Activated CD4-positive, alpha-beta T cell treated with anti-CD3 and anti-CD28 coated beads, Interleukin-2, amount 10 ng/mL, durations not matched to agents 24 days and 14 days (primary cell): Measurements from ENCODE around the gene PPP1R7. TPM values are rescaled to one million over a fixed set of nuclear protein-coding genes. Genes with fewer than 3 reads are reported as not detected.

Experiments
- DNase-seq: peaks from one replicate; pipeline ENCODE4 v3.0.0; 2022
- H3K27ac Mint-ChIP-seq: one replicate; pipeline ENCODE4 v1.8.0; 2022; ENCODE audit warnings: mild to moderate bottlenecking, mixed read lengths
- H3K27me3 Mint-ChIP-seq: one replicate; pipeline ENCODE4 v1.8.0; 2022; ENCODE audit warnings: mixed read lengths
- H3K36me3 Mint-ChIP-seq: one replicate; pipeline ENCODE4 v1.8.0; 2022; ENCODE audit warnings: low read depth, mild to moderate bottlenecking, mixed read lengths
- H3K4me1 Mint-ChIP-seq: one replicate; pipeline ENCODE4 v1.8.0; 2021; ENCODE audit warnings: mixed read lengths
- H3K4me3 Mint-ChIP-seq: one replicate; pipeline ENCODE4 v1.8.0; 2022; ENCODE audit warnings: mild to moderate bottlenecking, moderate library complexity, mixed read lengths
- H3K9me3 Mint-ChIP-seq: one replicate; pipeline ENCODE4 v1.8.0; 2021; ENCODE audit warnings: mixed read lengths
- intact Hi-C: fragments of 100-400 bp; cut with micrococcal nuclease; formaldehyde crosslinking; loops from one replicate; pipeline ENCODE4 v1.15.1; 2023
- total RNA-seq: library from RNA; stranded (reverse); gene quantifications from 2 replicates; pipeline ENCODE4 v1.2.3, GENCODE V29; 2022

Gene PPP1R7
- total RNA-seq, 1 donor from 2014 or later, result 111 TPM

GRCh38 chr2:241112046-241112445 lies 38.2 kb upstream of the PPP1R7 start:
- Mint-ChIP-seq H3K9me3 (peaks cover 8% of the 10 kb centered on the region), H3K27ac (peak overlapping the region; percentile 57), H3K27me3 (no peaks in the 10 kb centered on the region), H3K4me3 (peak overlapping the region; percentile 72), H3K36me3 (peaks cover 52% of the 10 kb centered on the region), H3K4me1 (peaks cover 34% of the 10 kb centered on the region)
- intact Hi-C loops, result no loop called here
- no peak for DNase-seq

GRCh38 chr2:241112592-241112991 lies 37.7 kb upstream of the PPP1R7 start:
- Mint-ChIP-seq H3K9me3 (peaks cover 8% of the 10 kb centered on the region), H3K27ac (peak overlapping the region; percentile 57), H3K36me3 (peaks cover 49% of the 10 kb centered on the region), H3K4me1 (peaks cover 34% of the 10 kb centered on the region), H3K27me3 (no peaks in the 10 kb centered on the region), H3K4me3 (peak overlapping the region; percentile 72)
- intact Hi-C loops, result no loop called here
- DNase-seq, result no peak

GRCh38 chr2:241114836-241115235 lies 35.4 kb upstream of the PPP1R7 start:
- intact Hi-C loops, result no loop called here
- Mint-ChIP-seq H3K36me3 (peaks cover 50% of the 10 kb centered on the region), H3K9me3 (no peaks in the 10 kb centered on the region), H3K27me3 (no peaks in the 10 kb centered on the region), H3K4me1 (peaks cover 17% of the 10 kb centered on the region), H3K27ac (no peak overlapping the region), H3K4me3 (no peak overlapping the region)
- no peak for DNase-seq

GRCh38 chr2:241115361-241115760 lies 34.9 kb upstream of the PPP1R7 start:
- DNase-seq, result no peak
- H3K27me3 Mint-ChIP-seq, result no peaks in the 10 kb centered on the region
- peaks cover 49% of the 10 kb centered on the region for H3K36me3 Mint-ChIP-seq
- intact Hi-C loops, result no loop called here
- no peaks in the 10 kb centered on the region for H3K9me3 Mint-ChIP-seq
- no peak overlapping the region for H3K27ac Mint-ChIP-seq
- H3K4me1 Mint-ChIP-seq, result peaks cover 14% of the 10 kb centered on the region
- no peak overlapping the region for H3K4me3 Mint-ChIP-seq

- no peak for DNase-seq
- peaks cover 57% of the 10 kb centered on the region for H3K36me3 Mint-ChIP-seq
- H3K9me3 Mint-ChIP-seq, result peaks cover 4% of the 10 kb centered on the region
- intact Hi-C loops, result no loop called here
- peaks cover 11% of the 10 kb centered on the region for H3K4me1 Mint-ChIP-seq
- H3K4me3 Mint-ChIP-seq, result no peak overlapping the region
- no peaks in the 10 kb centered on the region for H3K27me3 Mint-ChIP-seq
- no peak overlapping the region for H3K27ac Mint-ChIP-seq
Measured at GRCh38 chr2:241116606-241117560, 33.4 kb upstream of the PPP1R7 start.

GRCh38 chr2:241118737-241119505 lies 31.3 kb upstream of the PPP1R7 start:
- DNase-seq, result no peak
- no peak overlapping the region for H3K27ac Mint-ChIP-seq
- peaks cover 4% of the 10 kb centered on the region for H3K9me3 Mint-ChIP-seq
- peaks cover 59% of the 10 kb centered on the region for H3K36me3 Mint-ChIP-seq
- no peaks in the 10 kb centered on the region for H3K27me3 Mint-ChIP-seq
- no peak overlapping the region for H3K4me3 Mint-ChIP-seq
- intact Hi-C loops, result no loop called here
- H3K4me1 Mint-ChIP-seq, result peaks cover 5% of the 10 kb centered on the region

- no peaks in the 10 kb centered on the region for H3K27me3 Mint-ChIP-seq
- H3K4me1 Mint-ChIP-seq, result peaks cover 7% of the 10 kb centered on the region
- peaks cover 49% of the 10 kb centered on the region for H3K36me3 Mint-ChIP-seq
- no peak for DNase-seq
- no peak overlapping the region for H3K4me3 Mint-ChIP-seq
- intact Hi-C loops, result no loop called here
- H3K27ac Mint-ChIP-seq, result no peak overlapping the region
- peaks cover 4% of the 10 kb centered on the region for H3K9me3 Mint-ChIP-seq
Measured at GRCh38 chr2:241120440-241120839, 29.8 kb upstream of the PPP1R7 start.

- peaks cover 7% of the 10 kb centered on the region for H3K4me1 Mint-ChIP-seq
- peaks cover 48% of the 10 kb centered on the region for H3K36me3 Mint-ChIP-seq
Measured at GRCh38 chr2:241121008-241121407, 29.3 kb upstream of the PPP1R7 start.

GRCh38 chr2:241122376-241123002 lies 27.8 kb upstream of the PPP1R7 start:
- H3K36me3 Mint-ChIP-seq, result peaks cover 41% of the 10 kb centered on the region
- intact Hi-C loops, result no loop called here
- peaks cover 11% of the 10 kb centered on the region for H3K4me1 Mint-ChIP-seq
- no peaks in the 10 kb centered on the region for H3K27me3 Mint-ChIP-seq
- peaks cover 4% of the 10 kb centered on the region for H3K9me3 Mint-ChIP-seq
- no peak overlapping the region for H3K27ac Mint-ChIP-seq
- no peak for DNase-seq
- H3K4me3 Mint-ChIP-seq, result no peak overlapping the region

More at GRCh38 chr2:241121008-241121407, 29.3 kb upstream of the PPP1R7 start:
- Mint-ChIP-seq H3K27ac (peak overlapping the region; percentile 6), H3K4me3 (no peak overlapping the region), H3K27me3 (no peaks in the 10 kb centered on the region), H3K9me3 (peaks cover 4% of the 10 kb centered on the region)
- no peak for DNase-seq
- intact Hi-C loops, result no loop called here

GRCh38 chr2:241123816-241124536 lies 26.3 kb upstream of the PPP1R7 start:
- DNase-seq, result peak; percentile 58
- H3K36me3 Mint-ChIP-seq, result peaks cover 44% of the 10 kb centered on the region
- intact Hi-C loops, result no loop called here
- H3K4me1 Mint-ChIP-seq, result peaks cover 20% of the 10 kb centered on the region
- peaks cover 4% of the 10 kb centered on the region for H3K9me3 Mint-ChIP-seq
- peak overlapping the region; percentile 72 for H3K27ac Mint-ChIP-seq
- H3K27me3 Mint-ChIP-seq, result no peaks in the 10 kb centered on the region
- peak overlapping the region; percentile 34 for H3K4me3 Mint-ChIP-seq

- peaks cover 46% of the 10 kb centered on the region for H3K36me3 Mint-ChIP-seq
- DNase-seq, result no peak
- no peaks in the 10 kb centered on the region for H3K27me3 Mint-ChIP-seq
- peaks cover 24% of the 10 kb centered on the region for H3K4me1 Mint-ChIP-seq
- intact Hi-C loops, result no loop called here
- peaks cover 4% of the 10 kb centered on the region for H3K9me3 Mint-ChIP-seq
- H3K27ac Mint-ChIP-seq, result peak overlapping the region; percentile 56
- H3K4me3 Mint-ChIP-seq, result no peak overlapping the region
Measured at GRCh38 chr2:241125626-241126025, 24.6 kb upstream of the PPP1R7 start.

- intact Hi-C loops, result no loop called here
- DNase-seq, result no peak
- Mint-ChIP-seq H3K27ac (peak overlapping the region; percentile 56), H3K27me3 (no peaks in the 10 kb centered on the region), H3K9me3 (no peaks in the 10 kb centered on the region), H3K4me3 (no peak overlapping the region), H3K36me3 (peaks cover 43% of the 10 kb centered on the region), H3K4me1 (peaks cover 24% of the 10 kb centered on the region)
Measured at GRCh38 chr2:241126201-241126611, 24.1 kb upstream of the PPP1R7 start.

- Mint-ChIP-seq H3K4me1 (peaks cover 24% of the 10 kb centered on the region), H3K27ac (peak overlapping the region; percentile 97), H3K9me3 (no peaks in the 10 kb centered on the region), H3K4me3 (no peak overlapping the region), H3K27me3 (no peaks in the 10 kb centered on the region), H3K36me3 (peaks cover 40% of the 10 kb centered on the region)
- DNase-seq, result no peak
- intact Hi-C loops, result loop anchor here (1.0 kb wide), 1 partner anchor 23 kb away; the partner anchor contains the start of gene PASK
Measured at GRCh38 chr2:241126771-241127202, 23.5 kb upstream of the PPP1R7 start.
